Placental epithelial cell (primary cell): ENCODE results near the gene NAGLU. TPM values are rescaled to one million over a fixed set of nuclear protein-coding genes. Genes with fewer than 3 reads are reported as not detected.

ENCODE experiments used
- small RNA-seq: library from RNA; depleted of rRNA; stranded (forward); fragments of <200 nt; gene quantifications from one replicate; pipeline ENCODE3, GENCODE V24; 2012
- total RNA-seq: library from RNA; depleted of rRNA; stranded (reverse); fragments of >200 nt; gene quantifications from 2 replicates; pipeline ENCODE4 v1.2.3, GENCODE V29; 2012

NAGLU gene
- 34.2 and 34.9 TPM in 2 replicates for total RNA-seq

GRCh38 chr17:42536048-42536371, at the start of gene NAGLU:
TSS of gene NAGLU (plus strand) at chr17:42536241. CDS start at chr17:42536273, 32 bp downstream.

GRCh38 chr17:42552736-42553135, 16.7 kb downstream of the NAGLU start, which contains the start of gene HSD17B1:
TSS of gene HSD17B1 (plus strand) at chr17:42552923. CDS start at chr17:42552934, 11 bp downstream.

GRCh38 chr17:42561897-42562387, 25.9 kb downstream of the NAGLU start, which contains the start of gene COASY:
TSS of gene COASY (plus strand) at chr17:42562148. CDS start at chr17:42562623, 475 bp downstream.

GRCh38 chr17:42566883-42567573, 31.0 kb downstream of the NAGLU start, which contains the start of gene MLX:
TSS of gene MLX (plus strand) at chr17:42567100. CDS start at chr17:42567125, 25 bp downstream.

GRCh38 chr17:42577532-42578281, 41.7 kb downstream of the NAGLU start, which contains the start of gene PSMC3IP:
TSS of gene PSMC3IP (minus strand) at chr17:42577729. CDS start at chr17:42577686, 43 bp downstream.

Small RNA genes lying within 50 kb of the gene (small RNA-seq; reads per million reads assigned to genes)
- gene MIR548AT, result not detected

Other genes with a start within 250 kb of the NAGLU start
- 4.3 and 13.3 TPM in 2 replicates for gene STAT5A, start 247.7 kb upstream of the NAGLU start, total RNA-seq
- 52.6 and 56.1 TPM in 2 replicates for gene STAT3, start 147.8 kb upstream of the NAGLU start, total RNA-seq
- 218 and 464 TPM in 2 replicates for gene CAVIN1, start 113.0 kb upstream of the NAGLU start, total RNA-seq
- 49.5 and 67.9 TPM in 2 replicates for gene ATP6V0A1, start 77.4 kb upstream of the NAGLU start, total RNA-seq
- 3.1 and 5.5 TPM in 2 replicates for gene HSD17B1, start 16.7 kb downstream of the NAGLU start, total RNA-seq
- 20.4 and 27.2 TPM in 2 replicates for gene COASY, start 25.9 kb downstream of the NAGLU start, total RNA-seq
- gene MLX, start 30.9 kb downstream of the NAGLU start, total RNA-seq, result 20.0 and 33.5 TPM in 2 replicates
- 2.3 and 4.3 TPM in 2 replicates for gene PSMC3IP, start 41.5 kb downstream of the NAGLU start, total RNA-seq
- 79.7 and 106 TPM in 2 replicates for gene RETREG3, start 73.1 kb downstream of the NAGLU start, total RNA-seq
- 12.6 and 40.2 TPM in 2 replicates for gene TUBG1, start 73.4 kb downstream of the NAGLU start, total RNA-seq
- gene TUBG2, start 123.0 kb downstream of the NAGLU start, total RNA-seq, result 13.0 and 15.7 TPM in 2 replicates
- gene PLEKHH3, start 140.8 kb downstream of the NAGLU start, total RNA-seq, result 18.1 and 29.1 TPM in 2 replicates
- 0.54 and 0.79 TPM in 2 replicates for gene CCR10, start 145.6 kb downstream of the NAGLU start, total RNA-seq
- 0.87 and 3.1 TPM in 2 replicates for gene CNTNAP1, start 146.3 kb downstream of the NAGLU start, total RNA-seq
- gene EZH1, start 208.8 kb downstream of the NAGLU start, total RNA-seq, result 11.4 and 16.9 TPM in 2 replicates
- 0.79 TPM in 1 of 2 replicates, not detected in the other for gene RAMP2, start 225.0 kb downstream of the NAGLU start, total RNA-seq
- 58.5 and 77.0 TPM in 2 replicates for gene VPS25, start 237.2 kb downstream of the NAGLU start, total RNA-seq
- gene WNK4, start 244.4 kb downstream of the NAGLU start, total RNA-seq, result 0.33 and 0.39 TPM in 2 replicates